HepG2 (cell line): Measurements from ENCODE around the gene MBTPS1. TPM values are rescaled to one million over a fixed set of nuclear protein-coding genes. Genes with fewer than 3 reads are reported as not detected.

Experiments
- ATF7 ChIP-seq, 2 experiments: fragments of 450-650 bp in 1 of 2; sonication (generic) in 1 of 2; formaldehyde crosslinking in 1 of 2; IDR thresholded peaks; 2 replicates each; pipeline versions ENCODE4 v1.4.0 to v1.6.1; 2016 to 2020; ENCODE audit warnings: antibody characterized with exemption in 1 of 2, mild to moderate bottlenecking in 1 of 2, missing genetic modification reagents in 1 of 2
- HIVEP1 ChIP-seq: sonication (generic); formaldehyde crosslinking; IDR thresholded peaks from 2 replicates; pipeline ENCODE4 v1.4.0; 2020; ENCODE audit warnings: mild to moderate bottlenecking, missing genetic modification reagents
- IKZF5 ChIP-seq: IDR thresholded peaks from 2 replicates; pipeline ENCODE4 v1.6.1; 2018; ENCODE audit warnings: missing genetic modification reagents, mild to moderate bottlenecking, missing compliant biosample characterization
- KLF16 ChIP-seq, 2 experiments: sonication (generic) in 1 of 2; formaldehyde crosslinking in 1 of 2; IDR thresholded peaks; 2 replicates each; pipeline versions ENCODE4 v1.6.1 to v1.8.0; 2016 to 2023; ENCODE audit warnings: missing genetic modification reagents in 2 of 2, missing compliant biosample characterization in 1 of 2
- MIXL1 ChIP-seq: IDR thresholded peaks from 2 replicates; pipeline ENCODE4 v1.6.1; 2016
- MLXIP ChIP-seq: sonication (generic); formaldehyde crosslinking; IDR thresholded peaks from 2 replicates; pipeline ENCODE4 v1.9.0; 2021; ENCODE audit warnings: missing genetic modification reagents, borderline replicate concordance
- NAIF1 ChIP-seq: sonication (generic); formaldehyde crosslinking; IDR thresholded peaks from 2 replicates; pipeline ENCODE4 v1.5.0; 2020; ENCODE audit warnings: mild to moderate bottlenecking, missing genetic modification reagents, borderline replicate concordance
- SP1 ChIP-seq, 2 experiments: fragments of 450-650 bp in 1 of 2; sonication (generic) in 1 of 2; formaldehyde crosslinking in 1 of 2; IDR thresholded peaks; 2 replicates each; pipeline versions ENCODE4 v1.4.0 to v1.6.1; 2016 to 2020; ENCODE audit warnings: missing genetic modification reagents in 1 of 2
- TP53 ChIP-seq: sonication (generic); formaldehyde crosslinking; conservative IDR thresholded peaks from 2 replicates; pipeline ENCODE4 v1.4.0; 2020; ENCODE audit warnings: missing genetic modification reagents
- ZFP1 ChIP-seq: IDR thresholded peaks from 2 replicates; pipeline ENCODE4 v1.6.1; 2016
- ZFX ChIP-seq: sonication (generic); formaldehyde crosslinking; IDR thresholded peaks from 2 replicates; pipeline ENCODE4 v1.4.0; 2020; ENCODE audit warnings: mild to moderate bottlenecking, low read depth, missing genetic modification reagents, moderate library complexity
- ZNF646 ChIP-seq: sonication (generic); formaldehyde crosslinking; IDR thresholded peaks from 2 replicates; pipeline ENCODE4 v1.9.0; 2021; ENCODE audit warnings: mild to moderate bottlenecking, missing genetic modification reagents
- polyA plus RNA-seq, 8 experiments: library from polyadenylated mRNA; depleted of rRNA in 3 of 8; stranded (reverse) in 7 of 8; unstranded in 1 of 8; fragments of >200 nt; fragmentation: Illumina TruSeq in 4 of 8; extraction: Trizol in 4 of 8; gene quantifications; 2 replicates each; pipeline versions ENCODE4 v1.2.1 to v1.2.3, GENCODE V29; 2011 to 2016; ENCODE audit warnings: low read depth in 4 of 8, missing spikeins in 1 of 8, mixed read lengths in 1 of 8; ENCODE audit not compliant: insufficient read depth in 1 of 8
- total RNA-seq, 5 experiments: library from RNA; depleted of rRNA; stranded (reverse); fragments of >200 nt; fragmentation: Illumina TruSeq; extraction: Trizol; gene quantifications; 2 replicates each; pipeline ENCODE4 v1.2.3, GENCODE V29; 2016; ENCODE audit warnings: low read depth in 1 of 5
- TF ChIP-seq, protein P1 (sequence below): sonication (generic); formaldehyde crosslinking; IDR thresholded peaks from 2 replicates; pipeline ENCODE4 v1.5.1; 2020; ENCODE audit warnings: mild to moderate bottlenecking, missing genetic modification reagents, moderate library complexity

The MBTPS1 gene
- total and polyA plus RNA-seq, 2 of the 13 experiments (the other 11 are each of a cell fraction or from before 2014, with no cell fraction given): 56.7 to 91.3 TPM

DNA sequence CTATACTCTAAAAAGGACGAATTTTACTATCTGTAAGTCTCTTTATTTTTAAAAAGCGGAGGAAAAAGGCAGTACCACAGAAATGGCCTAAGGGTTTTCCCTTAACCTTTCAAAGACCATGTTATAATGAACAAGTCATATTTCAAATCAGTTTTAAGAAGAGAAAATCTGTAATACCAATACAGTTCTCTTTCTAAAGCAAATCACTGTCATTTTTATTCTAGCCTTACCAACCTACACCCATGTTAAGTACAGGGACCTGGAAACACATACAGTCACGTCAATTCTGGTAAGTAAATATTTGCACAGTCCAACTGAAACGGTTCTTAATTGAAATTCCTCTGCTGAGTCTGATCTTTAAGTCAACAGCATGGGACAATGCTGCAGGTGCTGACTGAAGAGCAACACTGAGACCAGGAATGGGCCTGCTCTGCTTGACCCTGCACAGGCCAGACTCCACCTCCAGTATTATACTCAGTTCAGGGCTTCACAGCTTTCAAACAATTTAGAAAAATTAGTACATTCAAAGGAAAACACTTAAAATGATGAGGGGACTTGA, 20.2 kb downstream of the MBTPS1 start (continued):
- TF ChIP-seq ZFP1 (CRISPR knock-in tag): 0 out of 2 replicates have a peak, but pooled peaks have one; percentile 23
- TF ChIP-seq HIVEP1 (CRISPR knock-in tag): no peak
- no peak for TF ChIP-seq ATF7 (IDR thresholded peaks at IDR 0.05)
- no peak for TF ChIP-seq ATF7 (CRISPR knock-in tag; IDR thresholded peaks at IDR 0.05)
- TF ChIP-seq MLXIP (CRISPR knock-in tag): no peak
- 0 out of 2 replicates have a peak, but pooled peaks have one; percentile 65 for TF ChIP-seq TP53 (CRISPR knock-in tag)
- TF ChIP-seq, protein P1, sequence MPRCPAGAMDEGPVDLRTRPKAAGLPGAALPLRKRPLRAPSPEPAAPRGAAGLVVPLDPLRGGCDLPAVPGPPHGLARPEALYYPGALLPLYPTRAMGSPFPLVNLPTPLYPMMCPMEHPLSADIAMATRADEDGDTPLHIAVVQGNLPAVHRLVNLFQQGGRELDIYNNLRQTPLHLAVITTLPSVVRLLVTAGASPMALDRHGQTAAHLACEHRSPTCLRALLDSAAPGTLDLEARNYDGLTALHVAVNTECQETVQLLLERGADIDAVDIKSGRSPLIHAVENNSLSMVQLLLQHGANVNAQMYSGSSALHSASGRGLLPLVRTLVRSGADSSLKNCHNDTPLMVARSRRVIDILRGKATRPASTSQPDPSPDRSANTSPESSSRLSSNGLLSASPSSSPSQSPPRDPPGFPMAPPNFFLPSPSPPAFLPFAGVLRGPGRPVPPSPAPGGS (CRISPR knock-in tag): no peak
- peak; percentile 62; the same call in 1 of the 2 replicates for TF ChIP-seq NAIF1 (CRISPR knock-in tag)
- TF ChIP-seq IKZF5 (CRISPR knock-in tag): peak; percentile 96
- TF ChIP-seq KLF16 (CRISPR knock-in tag; IDR thresholded peaks at IDR 0.05): no peak; a peak in 1 of 4 replicates
- 0 out of 2 replicates have a peak, but pooled peaks have one; percentile 23 for TF ChIP-seq ZNF646 (CRISPR knock-in tag)
- peak; percentile 98 for TF ChIP-seq MIXL1 (CRISPR knock-in tag)
- TF ChIP-seq ZFX (CRISPR knock-in tag): peak; percentile 67; the same call in 1 of the 2 replicates
- TF ChIP-seq SP1 (IDR thresholded peaks at IDR 0.05): no peak
- peak; percentile 56 for TF ChIP-seq SP1 (CRISPR knock-in tag; IDR thresholded peaks at IDR 0.05)
